SK-N-DZ (cell line): ENCODE measurements around the gene ENPP6.

Source experiments
- DNase-seq: peaks from one replicate; pipeline ENCODE4 v3.0.0-alpha.2; 2015; ENCODE audit warnings: low spot score

The ENPP6 gene

GRCh38 chr4:184191267-184191666, 26.4 kb downstream of the ENPP6 start:
- no peak for DNase-seq

DNA sequence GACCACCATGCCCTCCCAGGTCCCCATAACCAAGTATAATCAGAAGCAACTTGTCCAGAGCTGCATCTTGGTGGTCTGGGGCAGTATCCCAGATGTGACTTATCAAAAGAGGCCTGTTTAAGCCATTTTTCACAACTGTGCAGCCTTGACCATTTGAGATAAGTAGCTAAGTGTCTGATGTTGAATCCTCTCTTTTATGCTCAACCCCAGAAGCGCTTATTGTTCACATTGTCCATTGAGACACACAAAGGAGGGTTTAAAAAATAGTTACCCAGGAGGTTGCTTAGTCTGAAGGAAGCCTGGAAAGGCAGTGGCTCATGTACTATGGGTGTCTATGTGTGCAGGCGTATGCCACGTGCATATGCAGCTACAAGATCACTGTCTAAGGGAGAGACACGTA, 27.0 kb downstream of the ENPP6 start:
- DNase-seq = no peak

DNA sequence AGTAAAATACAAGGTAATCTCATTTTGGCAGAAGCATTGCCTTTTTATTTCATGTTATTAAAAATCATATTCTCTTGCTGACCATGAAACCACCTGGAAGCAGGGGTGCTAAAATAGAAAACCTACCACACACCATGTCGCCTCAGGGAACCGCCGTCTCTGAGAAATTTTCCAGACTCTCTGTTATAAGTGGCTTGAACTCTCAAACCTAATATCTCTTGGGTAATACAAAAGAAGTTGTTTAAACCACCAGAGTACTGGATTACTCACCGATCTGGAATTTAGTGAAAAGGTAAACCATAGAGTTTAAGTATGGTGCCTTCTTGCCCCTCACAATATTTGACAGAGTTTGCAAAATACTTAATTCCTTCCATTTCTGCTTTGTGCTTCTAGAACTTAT, 27.7 kb downstream of the ENPP6 start:
- DNase-seq = no peak

GRCh38 chr4:184188443-184189400, 29.0 kb downstream of the ENPP6 start:
- no peak for DNase-seq

GRCh38 chr4:184177271-184177670, 40.4 kb downstream of the ENPP6 start:
- no peak for DNase-seq

DNA sequence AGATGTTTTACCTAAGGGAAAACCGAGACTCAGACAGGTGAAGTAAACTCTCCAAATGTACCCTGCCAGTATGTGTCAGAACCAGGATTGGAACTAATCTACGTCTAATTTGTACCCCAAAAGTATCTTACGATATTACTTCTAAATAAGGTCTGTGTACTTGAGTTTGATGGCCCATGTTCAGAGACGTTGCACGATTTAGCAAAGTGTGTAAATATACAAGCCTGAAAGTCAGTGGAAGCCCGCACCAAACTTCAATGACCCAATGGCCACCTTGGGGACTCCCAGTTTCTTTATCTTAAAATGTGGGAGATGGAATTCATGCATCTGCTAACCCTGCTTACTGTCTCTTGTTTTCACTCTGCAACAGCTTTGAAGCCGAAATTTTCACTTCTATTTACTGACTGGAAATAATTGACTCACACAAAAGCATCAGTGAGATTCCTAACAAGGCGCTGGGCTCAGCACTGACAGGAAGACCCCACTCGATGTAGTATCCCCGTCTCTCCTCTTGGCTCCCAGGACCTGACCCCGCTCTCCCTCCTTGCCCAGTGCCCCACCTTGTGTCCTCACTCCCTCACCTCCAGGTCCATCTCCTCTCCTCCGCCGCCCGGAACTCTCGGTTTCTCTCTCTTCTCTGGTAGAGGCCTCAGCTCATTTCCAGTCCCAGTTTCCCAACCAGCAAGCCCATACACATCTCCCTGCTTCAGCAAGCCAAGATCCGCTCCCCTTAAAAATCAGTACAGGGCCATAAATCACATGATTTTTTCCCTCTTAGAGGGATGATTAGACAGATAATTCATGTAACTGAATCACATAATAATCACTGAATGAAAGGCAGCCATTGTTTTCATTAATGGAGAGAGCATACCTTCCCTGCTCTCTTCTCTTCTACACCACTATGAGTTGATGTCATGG, 42.8 kb downstream of the ENPP6 start:
- no peak for DNase-seq

DNA sequence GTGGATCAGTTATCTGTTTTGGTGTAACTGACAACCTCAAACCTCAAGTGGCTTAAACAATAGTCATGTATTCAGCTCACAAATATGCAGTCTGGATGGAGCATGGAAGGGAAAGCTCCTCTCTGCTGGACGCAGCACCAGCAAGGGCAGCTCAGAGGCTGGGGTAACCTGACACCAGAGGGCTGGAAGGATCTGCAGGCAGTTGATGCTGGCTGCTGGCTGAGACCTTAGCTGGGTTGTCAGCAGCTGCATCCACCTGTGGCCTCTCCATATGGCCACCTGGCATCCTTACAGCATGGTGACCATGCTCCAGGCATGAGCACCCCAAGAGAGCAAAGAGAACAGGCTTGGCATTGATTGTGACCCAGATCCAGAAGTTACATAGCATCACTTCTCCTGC, 46.7 kb downstream of the ENPP6 start:
- peak; percentile 43 for DNase-seq

DNA sequence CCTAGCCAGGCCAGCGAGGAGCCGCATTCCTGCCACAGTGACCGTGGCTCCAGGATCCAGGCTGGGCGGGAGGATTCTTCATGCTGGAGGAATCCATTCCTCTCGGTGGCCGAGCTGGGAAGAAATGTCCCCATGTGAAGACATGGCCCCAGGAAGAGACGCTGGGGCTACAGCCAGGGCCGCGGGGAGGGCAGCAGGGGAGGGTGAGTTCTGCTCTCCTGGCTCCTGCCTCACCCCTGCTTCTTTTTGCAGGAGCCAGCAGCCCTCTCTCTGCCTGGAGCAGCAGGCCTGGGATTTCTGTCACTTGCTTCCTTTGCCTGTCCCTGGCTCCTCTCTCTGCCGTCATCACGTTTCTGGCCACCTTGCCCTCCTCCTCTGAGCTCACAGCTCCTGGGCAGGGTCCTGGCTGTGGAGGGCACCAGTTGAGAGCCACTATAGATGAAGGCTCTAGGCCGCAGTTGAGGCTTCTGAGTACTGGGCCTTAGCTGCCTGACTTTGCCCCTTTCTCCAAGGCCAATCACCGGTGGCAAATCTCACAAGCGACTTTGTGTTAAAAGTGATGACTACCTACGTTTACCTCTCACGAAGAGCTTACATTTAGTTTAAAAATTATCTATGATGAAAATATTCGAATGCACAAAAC, 48.3 kb downstream of the ENPP6 start:
- DNase-seq = no peak

DNA sequence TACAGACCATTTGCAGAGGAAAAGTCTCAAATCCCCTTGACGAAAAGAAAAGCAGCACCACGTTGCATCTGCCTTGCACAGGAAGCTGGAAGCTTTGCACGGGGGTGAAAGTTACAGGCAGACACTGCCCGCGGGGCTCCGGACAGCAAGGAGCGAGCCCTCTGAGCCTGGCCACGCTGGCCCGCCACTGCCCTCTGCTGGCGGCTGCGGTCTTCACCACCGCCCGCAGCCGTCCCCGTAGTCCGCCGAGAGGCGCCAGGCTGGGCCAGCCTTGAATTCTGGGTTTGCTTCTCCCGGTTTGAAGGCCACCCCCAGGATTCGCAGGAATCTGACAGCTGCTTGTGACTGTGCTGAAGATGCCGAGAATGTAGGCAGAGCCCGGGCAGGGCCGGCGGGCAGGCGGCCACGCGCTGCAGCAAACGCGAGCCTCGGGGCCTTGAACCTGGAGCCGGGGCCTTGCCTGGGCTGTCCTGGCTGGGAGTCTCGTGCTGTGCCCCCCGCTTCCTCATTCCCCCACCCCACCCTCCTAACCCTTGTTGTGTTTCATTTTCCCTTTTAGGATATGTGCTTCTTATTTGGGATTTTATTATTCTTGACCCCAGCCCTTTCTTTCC, 49.2 kb downstream of the ENPP6 start:
- peak; percentile 42 for DNase-seq

- no peak for DNase-seq
These were observed 50.1 kb downstream of the ENPP6 start for GRCh38 chr4:184167576-184167975.

DNA sequence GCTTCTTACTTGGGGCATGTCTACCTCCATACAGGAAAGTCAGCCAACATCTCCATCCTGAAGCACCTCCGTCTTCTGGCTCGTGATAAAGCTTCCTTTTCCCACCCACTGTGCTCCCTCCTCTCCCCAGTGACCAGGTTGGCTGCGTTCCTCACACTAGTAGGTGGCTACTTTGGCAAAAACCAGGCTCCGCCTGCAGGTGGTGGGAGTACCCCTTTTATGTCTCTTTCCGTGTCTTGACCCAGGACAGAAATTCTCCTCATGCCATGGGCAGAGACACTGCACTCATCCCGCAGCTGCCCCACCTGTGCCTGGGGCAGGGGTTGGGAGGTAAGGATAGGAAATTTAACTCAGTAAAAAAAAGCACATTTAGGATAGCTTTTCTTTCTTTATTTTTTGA, 50.9 kb downstream of the ENPP6 start:
- DNase-seq = no peak

DNA sequence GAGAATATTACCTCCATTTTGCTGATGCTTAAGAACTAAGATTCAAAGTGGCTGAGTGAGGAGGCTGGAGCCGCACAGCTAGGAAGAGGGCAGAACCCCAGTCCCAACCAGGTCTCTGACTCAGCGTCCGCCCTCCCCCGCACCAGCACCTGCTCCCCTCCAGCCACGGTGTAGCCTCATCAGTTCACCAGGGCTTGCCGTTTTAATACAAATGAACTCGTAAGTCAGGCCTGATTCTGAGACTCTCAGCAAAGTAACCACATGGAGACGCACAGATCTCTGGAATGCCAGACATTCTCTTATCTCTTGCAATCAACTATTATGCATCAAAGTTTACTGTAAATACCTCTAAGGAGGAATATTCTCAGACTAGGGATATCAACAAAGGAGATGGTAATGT, 52.4 kb downstream of the ENPP6 start:
- no peak for DNase-seq

GRCh38 chr4:184163813-184164212, 53.9 kb downstream of the ENPP6 start:
- peak; percentile 40 for DNase-seq

- no peak for DNase-seq
These were observed 55.1 kb downstream of the ENPP6 start for GRCh38 chr4:184162596-184162995.

DNA sequence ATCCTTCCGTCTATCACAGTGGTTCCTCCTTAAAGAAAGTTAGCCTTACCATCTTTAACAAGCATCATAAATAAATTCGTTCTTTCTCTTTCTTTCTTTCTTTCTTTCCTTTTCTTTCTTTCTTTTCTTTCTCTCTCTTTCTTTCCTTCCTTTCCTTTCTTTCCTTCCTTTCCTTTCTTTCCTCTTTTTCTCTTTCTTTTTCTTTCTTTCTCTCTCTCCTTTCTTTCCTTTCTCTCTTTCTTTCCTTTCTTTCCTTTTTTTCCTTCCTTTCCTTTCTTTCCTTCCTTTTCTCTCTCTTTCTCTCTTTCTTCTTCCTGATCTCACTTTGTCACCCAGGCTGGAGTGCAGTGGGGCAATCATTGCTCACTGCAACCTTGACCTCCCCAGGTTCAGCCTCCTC, 60.4 kb downstream of the ENPP6 start:
- DNase-seq = no peak

DNA sequence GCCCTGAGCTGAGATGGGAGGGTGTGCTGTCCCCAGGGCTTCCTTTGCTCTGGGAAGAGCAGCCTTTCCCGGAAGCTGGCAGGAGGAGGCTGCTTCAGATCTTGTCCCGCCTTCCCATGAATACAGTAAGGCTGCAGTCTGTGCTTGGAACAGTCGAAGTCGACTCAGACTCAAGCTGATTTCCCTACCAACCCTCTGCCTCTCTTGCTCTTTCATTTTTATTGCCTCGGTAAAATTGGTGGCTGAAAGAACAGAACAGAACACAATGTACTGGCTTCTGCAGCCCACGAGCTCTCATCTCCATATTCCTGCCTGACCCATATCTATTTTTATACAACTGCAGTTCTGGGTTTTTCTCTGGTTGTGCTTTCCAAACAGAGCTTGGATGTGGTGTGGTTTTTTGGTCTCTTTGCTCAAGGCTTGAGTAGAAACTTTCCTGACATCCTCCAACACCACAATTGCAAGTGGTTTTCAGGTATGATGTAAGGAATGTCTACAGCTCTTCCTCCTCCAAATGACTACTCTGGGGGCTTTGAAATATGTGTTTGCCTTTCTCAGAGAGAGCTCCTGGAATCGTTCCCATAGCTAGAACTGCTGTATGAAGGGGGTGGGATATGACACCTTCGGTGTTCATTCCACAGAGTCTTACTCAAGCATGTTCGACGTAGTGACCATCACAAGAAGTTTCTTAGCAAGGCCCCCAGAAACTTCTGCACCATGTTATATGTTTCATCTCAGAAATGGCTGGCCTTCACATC, 61.3 kb downstream of the ENPP6 start:
- DNase-seq = no peak

DNA sequence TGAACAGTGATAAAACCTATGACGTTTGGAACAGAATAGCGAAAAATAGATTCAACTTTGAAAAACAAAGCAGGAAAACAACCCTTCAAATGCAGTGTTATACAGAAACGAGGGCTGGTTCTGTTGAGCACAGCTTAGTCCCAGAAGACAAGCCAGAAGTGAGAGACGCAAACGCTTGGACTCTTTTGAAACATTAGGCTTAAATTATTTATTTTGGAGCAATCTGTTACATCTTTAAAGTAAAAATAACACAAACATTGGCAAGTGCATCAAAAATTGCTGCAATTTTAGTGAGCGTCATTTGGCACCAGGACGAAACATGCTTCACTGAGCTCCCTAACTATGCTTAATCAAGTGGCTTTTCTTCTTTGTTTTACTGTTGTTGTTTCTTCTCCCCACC, 63.5 kb downstream of the ENPP6 start:
- DNase-seq = no peak

DNA sequence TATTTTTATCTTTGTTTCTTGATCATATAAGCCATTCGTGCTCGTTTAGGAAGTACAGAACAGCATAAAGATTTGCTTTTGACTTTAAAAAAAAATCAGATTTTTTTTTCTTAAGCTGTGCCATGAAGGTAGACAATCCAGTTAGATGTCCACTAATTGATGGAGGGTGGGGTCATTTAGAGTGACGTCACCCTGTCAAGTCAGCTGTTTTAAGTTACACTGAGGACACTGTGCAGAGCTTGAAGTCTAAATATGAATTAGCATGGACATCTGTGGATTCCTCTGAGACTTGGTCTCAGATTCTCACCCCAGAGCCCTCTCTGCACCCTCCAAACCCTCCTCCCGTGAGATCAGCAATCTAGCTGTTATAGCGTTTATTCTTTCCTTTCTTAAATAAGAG, 63.9 kb downstream of the ENPP6 start:
- no peak for DNase-seq

- DNase-seq = no peak
These were observed 65.6 kb downstream of the ENPP6 start for GRCh38 chr4:184151988-184152485.

GRCh38 chr4:184150102-184150839, 67.4 kb downstream of the ENPP6 start:
- DNase-seq = no peak
